Thoracic aorta (tissue), 2 donors: Measurements from ENCODE around the gene FKBP3. TPM values are rescaled to one million over a fixed set of nuclear protein-coding genes. Genes with fewer than 3 reads are reported as not detected.

Experiments used
- ATAC-seq: fragments of 150-250 bp; one replicate; pipeline ENCODE4 v1.8.0; 2017; ENCODE audit warnings: low read depth; ENCODE audit not compliant: insufficient number of reproducible peaks, low FRiP score
- DNase-seq: peaks from one replicate; pipeline ENCODE4 v3.0.0-alpha.2; 2020; ENCODE audit warnings: low spot score
- H3K27ac ChIP-seq, 2 donors: fragments of 200-600 bp; sonication (generic); 1 replicate in 1 of 2; 2 replicates in 1 of 2; pipeline ENCODE4 v1.5.1; 2016; ENCODE audit warnings: mild to moderate bottlenecking in 2 of 2, moderate library complexity in 2 of 2
- H3K27me3 ChIP-seq: fragments of 200-600 bp; sonication (generic); replicated peaks from 2 replicates; pipeline ENCODE4 v1.6.0; 2016; ENCODE audit warnings: mild to moderate bottlenecking; ENCODE audit not compliant: insufficient read depth
- H3K36me3 ChIP-seq: fragments of 200-600 bp; sonication (generic); one replicate; pipeline ENCODE4 v1.5.1; 2016
- H3K4me1 ChIP-seq, 2 donors: fragments of 200-600 bp; sonication (generic); 1 replicate in 1 of 2; 2 replicates in 1 of 2; pipeline versions ENCODE4 v1.5.1 to v1.6.0; 2016; ENCODE audit warnings: low read depth in 2 of 2, mild to moderate bottlenecking in 1 of 2; ENCODE audit not compliant: control insufficient read depth in 1 of 2
- H3K4me3 ChIP-seq: fragments of 200-600 bp; sonication (generic); 2 replicates; pipeline ENCODE4 v1.5.1; 2016; ENCODE audit warnings: mild to moderate bottlenecking
- H3K9me3 ChIP-seq: fragments of 200-600 bp; sonication (generic); 2 replicates; pipeline ENCODE4 v1.5.1; 2016
- CTCF ChIP-seq: fragments of 200-600 bp; sonication (generic); IDR thresholded peaks from one replicate; pipeline ENCODE4 v1.5.1; 2019; ENCODE audit warnings: antibody characterized with exemption
- total RNA-seq, 2 donors: library from RNA; depleted of rRNA; stranded (reverse); fragments of >200 nt; gene quantifications; one replicate each; pipeline versions ENCODE4 v1.1.0 to v1.2.3, GENCODE V29; 2016

The FKBP3 gene
- total RNA-seq, 2 donors from 2014 or later: 24.2 to 38.2 TPM

GRCh38 chr14:45128963-45129629 lies 5.2 kb downstream of the FKBP3 start:
- H3K4me1 ChIP-seq: peaks cover 0 to 9% of the 10 kb centered on the region in 2 donors
- H3K9me3 ChIP-seq: no peaks in the 10 kb centered on the region
- no peaks in the 10 kb centered on the region for H3K27me3 ChIP-seq
- no peak overlapping the region for H3K4me3 ChIP-seq
- TF ChIP-seq CTCF: no peak
- no peak for ATAC-seq
- H3K36me3 ChIP-seq: peaks cover under 1% of the 10 kb centered on the region
- no peak overlapping the region for H3K27ac ChIP-seq
- no peak for DNase-seq

- TF ChIP-seq CTCF: no peak
- H3K4me1 ChIP-seq: peaks cover 0 to 3% of the 10 kb centered on the region in 2 donors
- DNase-seq (no peak), ATAC-seq (no peak)
- no peak overlapping the region for H3K27ac ChIP-seq
- no peaks in the 10 kb centered on the region for H3K27me3 ChIP-seq
- no peaks in the 10 kb centered on the region for H3K9me3 ChIP-seq
- no peak overlapping the region for H3K4me3 ChIP-seq
- peaks cover 6% of the 10 kb centered on the region for H3K36me3 ChIP-seq
Measured at GRCh38 chr14:45125754-45126153, 8.5 kb downstream of the FKBP3 start.

- H3K36me3 ChIP-seq: peaks cover 19% of the 10 kb centered on the region
- no peak overlapping the region for H3K27ac ChIP-seq
- no peak for TF ChIP-seq CTCF
- no peak for DNase-seq
- H3K4me1 ChIP-seq: no peaks in the 10 kb centered on the region
- H3K27me3 ChIP-seq: no peaks in the 10 kb centered on the region
- no peak overlapping the region for H3K4me3 ChIP-seq
- no peak for ATAC-seq
- H3K9me3 ChIP-seq: no peaks in the 10 kb centered on the region
Measured at GRCh38 chr14:45123271-45123670, 11.0 kb downstream of the FKBP3 start.

- Histone ChIP-seq H3K4me1 (no peaks in the 10 kb centered on the region), H3K9me3 (no peaks in the 10 kb centered on the region), H3K27ac (no peak overlapping the region), H3K36me3 (peaks cover 29% of the 10 kb centered on the region), H3K4me3 (no peak overlapping the region), H3K27me3 (no peaks in the 10 kb centered on the region)
- ATAC-seq: no peak
- no peak for TF ChIP-seq CTCF
- DNase-seq: no peak
Measured at GRCh38 chr14:45120096-45120495, 14.2 kb downstream of the FKBP3 start.

- H3K27ac ChIP-seq: no peak overlapping the region
- H3K4me1 ChIP-seq: no peaks in the 10 kb centered on the region
- no peaks in the 10 kb centered on the region for H3K27me3 ChIP-seq
- TF ChIP-seq CTCF: no peak
- H3K9me3 ChIP-seq: no peaks in the 10 kb centered on the region
- H3K36me3 ChIP-seq: peaks cover 26% of the 10 kb centered on the region
- H3K4me3 ChIP-seq: no peak overlapping the region
- DNase-seq (no peak), ATAC-seq (no peak)
Measured at GRCh38 chr14:45118594-45118993, 15.7 kb downstream of the FKBP3 start.
